B cell (primary cell): ENCODE data around the gene WASL. TPM values are rescaled to one million over a fixed set of nuclear protein-coding genes. Genes with fewer than 3 reads are reported as not detected.

Experiments
- ATAC-seq: fragments of 200-7000 bp; cut with Tn5 transposase; one replicate; pipeline ENCODE4 v1.10.0; 2021; ENCODE audit warnings: low read depth, mild to moderate bottlenecking, moderate number of reproducible peaks, moderate library complexity
- CTCF ChIA-PET: fragments of 350-600 bp; sonication (Branson Sonifier 250); formaldehyde crosslinking; loops from one replicate; lab custom pipeline; 2021; ENCODE audit warnings: antibody characterized with exemption, inconsistent platforms; lab: Charles Lee
- POLR2A ChIA-PET: fragments of 350-600 bp; sonication (Branson Sonifier 250); formaldehyde crosslinking; loops from one replicate; lab custom pipeline; 2021; ENCODE audit warnings: antibody characterized with exemption; lab: Charles Lee
- DNase-seq: peaks from one replicate; pipeline ENCODE4 v3.0.0; 2013
- H2AFZ ChIP-seq: 2 replicates; pipeline ENCODE4 v1.6.1; 2012; ENCODE audit warnings: mild to moderate bottlenecking, low read depth, low read length; ENCODE audit not compliant: insufficient read depth, poor library complexity, severe bottlenecking
- H3K27ac ChIP-seq, 2 donors: 1 replicate in 1 of 2; 2 replicates in 1 of 2; pipeline ENCODE4 v1.5.1; 2012 to 2013; ENCODE audit warnings: low read length in 2 of 2, mild to moderate bottlenecking in 2 of 2, moderate library complexity in 1 of 2
- H3K27me3 ChIP-seq, 4 experiments: fragments of 200-600 bp in 1 of 4; sonication (generic) in 1 of 4; replicated peaks in 1 of 4; 1 replicate in 2 of 4; 2 replicates in 2 of 4; pipeline versions ENCODE4 v1.6.1 to v1.7.0; 2013 to 2016; ENCODE audit warnings: low read length in 3 of 4, mild to moderate bottlenecking in 2 of 4, mixed read lengths in 1 of 4, moderate library complexity in 1 of 4; ENCODE audit not compliant: insufficient read depth in 4 of 4, control insufficient read depth in 3 of 4; ENCODE audit errors: control extremely low read depth in 1 of 4
- H3K36me3 ChIP-seq, 2 experiments: replicated peaks in 1 of 2; 1 replicate in 1 of 2; 2 replicates in 1 of 2; pipeline versions ENCODE4 v1.6.1 to v1.7.1; 2013; ENCODE audit warnings: low read length in 1 of 2; ENCODE audit not compliant: insufficient read depth in 2 of 2, control insufficient read depth in 1 of 2; ENCODE audit errors: control extremely low read depth in 1 of 2, extremely low read depth in 1 of 2
- H3K4me1 ChIP-seq, 2 donors: fragments of 200-600 bp in 1 of 2; sonication (generic) in 1 of 2; 1 replicate in 1 of 2; 2 replicates in 1 of 2; pipeline versions ENCODE4 v1.5.1 to v1.6.1; 2013 to 2017; ENCODE audit warnings: low read length in 2 of 2; ENCODE audit not compliant: control insufficient read depth in 2 of 2, insufficient read depth in 2 of 2
- H3K4me2 ChIP-seq: replicated peaks from 2 replicates; pipeline ENCODE3; 2012; ENCODE audit warnings: mild to moderate bottlenecking, low read depth, low read length; ENCODE audit not compliant: poor library complexity, severe bottlenecking
- H3K4me3 ChIP-seq, 5 experiments: fragments of 200-600 bp in 1 of 5; sonication (generic) in 1 of 5; 1 replicate in 3 of 5; 2 replicates in 2 of 5; pipeline versions ENCODE4 v1.5.1 to v1.7.0; 2011 to 2016; ENCODE audit warnings: low read length in 4 of 5, mild to moderate bottlenecking in 4 of 5, low read depth in 2 of 5, control low read depth in 1 of 5, moderate library complexity in 1 of 5; ENCODE audit not compliant: insufficient read depth in 1 of 5; ENCODE audit errors: control extremely low read depth in 1 of 5, extremely low read depth in 1 of 5
- H3K79me2 ChIP-seq: fragments of 200-600 bp; sonication (generic); one replicate; pipeline ENCODE4 v1.6.0; 2016; ENCODE audit warnings: low read length; ENCODE audit not compliant: control insufficient read depth, insufficient read depth
- H3K9ac ChIP-seq: fragments of 200-600 bp; sonication (generic); 2 replicates; pipeline ENCODE4 v1.6.1; 2017; ENCODE audit warnings: mild to moderate bottlenecking, low read length, moderate library complexity
- H3K9me3 ChIP-seq, 3 donors: one replicate each; pipeline versions ENCODE4 v1.6.1 to v1.7.1; 2013; ENCODE audit warnings: low read length in 2 of 3; ENCODE audit not compliant: control insufficient read depth in 2 of 3, insufficient read depth in 1 of 3; ENCODE audit errors: control extremely low read depth in 1 of 3
- H4K20me1 ChIP-seq: 2 replicates; pipeline ENCODE4 v1.6.0; 2012; ENCODE audit warnings: mild to moderate bottlenecking, low read length; ENCODE audit not compliant: insufficient read depth, control insufficient read depth, poor library complexity, severe bottlenecking
- H3K27ac Mint-ChIP-seq: one replicate; pipeline ENCODE4 v1.8.0; 2021; ENCODE audit warnings: mixed read lengths
- H3K27me3 Mint-ChIP-seq: one replicate; pipeline ENCODE4 v1.8.0; 2021; ENCODE audit warnings: mixed read lengths
- H3K4me1 Mint-ChIP-seq: one replicate; pipeline ENCODE4 v1.8.0; 2021; ENCODE audit warnings: mixed read lengths
- H3K4me3 Mint-ChIP-seq: one replicate; pipeline ENCODE4 v1.8.0; 2021; ENCODE audit warnings: mixed read lengths
- H3K9me3 Mint-ChIP-seq: one replicate; pipeline ENCODE4 v1.8.0; 2022; ENCODE audit warnings: mixed read lengths; ENCODE audit not compliant: insufficient read depth
- EZH2 ChIP-seq: IDR thresholded peaks from 2 replicates; pipeline ENCODE4 v1.6.1; 2012; ENCODE audit warnings: borderline replicate concordance, low read depth, mild to moderate bottlenecking, moderate library complexity, low read length; ENCODE audit not compliant: insufficient read depth, poor library complexity, severe bottlenecking
- WGBS: methylation state at CpG from one replicate; pipeline ENCODE4 v1.1.5; 2013; ENCODE audit warnings: missing lambda C conversion rate; ENCODE audit not compliant: insufficient coverage; 5-methylcytosine and 5-hydroxymethylcytosine counted together
- intact Hi-C: fragments of 100-400 bp; cut with micrococcal nuclease; formaldehyde crosslinking; loops from one replicate; pipeline ENCODE4 v1.10.0; 2022
- polyA plus RNA-seq: library from polyadenylated mRNA; depleted of rRNA; stranded (reverse); fragments of >200 nt; gene quantifications from 2 replicates; pipeline ENCODE4 v1.2.3, GENCODE V29; 2012
- total RNA-seq, 2 donors: library from RNA; stranded (reverse); fragments of 120-200 nt in 1 of 2; gene quantifications; 1 replicate in 1 of 2; 2 replicates in 1 of 2; pipeline versions ENCODE4 v1.2.3 to v1.2.4, GENCODE V29; 2013 to 2022
- TF ChIP-seq, protein P1 (sequence below): fragments of 200-600 bp; IDR thresholded peaks from one replicate; pipeline ENCODE4 v1.8.0; 2022; ENCODE audit warnings: antibody characterized with exemption, mild to moderate bottlenecking

WASL gene
- total and polyA plus RNA-seq, 2 donors (not counting 1 experiment from before 2014, with no cell fraction given) = 1.8 to 10.4 TPM

DNA sequence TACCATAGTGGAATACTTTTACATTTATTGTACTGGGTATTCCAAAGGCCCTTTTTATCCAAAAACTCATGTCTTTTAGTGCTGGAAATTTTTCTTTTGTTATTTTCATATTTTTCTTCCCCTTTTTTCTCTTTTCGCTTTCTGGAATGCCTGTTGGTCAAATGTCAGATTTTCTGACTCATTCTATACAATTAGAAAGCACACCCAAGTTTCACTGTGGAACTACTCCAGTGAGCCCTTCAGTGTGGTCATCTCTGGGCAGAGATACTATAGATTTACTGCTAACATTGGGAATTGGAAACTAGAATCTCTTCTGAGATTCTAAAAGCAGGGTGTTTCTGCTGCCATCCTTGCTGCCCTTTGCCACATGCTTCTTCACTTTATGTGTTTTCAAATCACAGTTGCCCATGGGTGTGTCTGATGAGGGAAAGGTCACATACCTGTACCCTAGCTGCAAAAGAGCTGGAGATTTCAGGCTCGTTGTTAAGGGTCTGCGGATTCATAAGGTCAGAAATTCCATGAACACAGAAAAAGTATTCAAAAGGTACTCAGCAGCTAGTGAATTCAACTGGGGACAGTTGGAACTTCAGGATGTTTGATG is 5.6 kb upstream of the WASL start:
- intact Hi-C loops = no loop called here
- ChIA-PET CTCF (no interaction called here), POLR2A (no interaction called here)
- no peaks in the 10 kb centered on the region for H3K27me3 ChIP-seq
- TF ChIP-seq, protein P1, sequence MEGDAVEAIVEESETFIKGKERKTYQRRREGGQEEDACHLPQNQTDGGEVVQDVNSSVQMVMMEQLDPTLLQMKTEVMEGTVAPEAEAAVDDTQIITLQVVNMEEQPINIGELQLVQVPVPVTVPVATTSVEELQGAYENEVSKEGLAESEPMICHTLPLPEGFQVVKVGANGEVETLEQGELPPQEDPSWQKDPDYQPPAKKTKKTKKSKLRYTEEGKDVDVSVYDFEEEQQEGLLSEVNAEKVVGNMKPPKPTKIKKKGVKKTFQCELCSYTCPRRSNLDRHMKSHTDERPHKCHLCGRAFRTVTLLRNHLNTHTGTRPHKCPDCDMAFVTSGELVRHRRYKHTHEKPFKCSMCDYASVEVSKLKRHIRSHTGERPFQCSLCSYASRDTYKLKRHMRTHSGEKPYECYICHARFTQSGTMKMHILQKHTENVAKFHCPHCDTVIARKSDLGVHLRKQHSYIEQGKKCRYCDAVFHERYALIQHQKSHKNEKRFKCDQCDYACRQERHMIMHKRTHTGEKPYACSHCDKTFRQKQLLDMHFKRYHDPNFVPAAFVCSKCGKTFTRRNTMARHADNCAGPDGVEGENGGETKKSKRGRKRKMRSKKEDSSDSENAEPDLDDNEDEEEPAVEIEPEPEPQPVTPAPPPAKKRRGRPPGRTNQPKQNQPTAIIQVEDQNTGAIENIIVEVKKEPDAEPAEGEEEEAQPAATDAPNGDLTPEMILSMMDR = no peak
- TF ChIP-seq EZH2 = no peak
- H2AFZ ChIP-seq = no peak overlapping the region
- DNase-seq (no peak), ATAC-seq (no peak)
- Mint-ChIP-seq H3K4me1 (peaks cover 8% of the 10 kb centered on the region), H3K9me3 (no peaks in the 10 kb centered on the region), H3K27ac (no peak overlapping the region), H3K27me3 (no peaks in the 10 kb centered on the region), H3K4me3 (no peak overlapping the region)
- H3K4me3 ChIP-seq = no peak overlapping the region
- no peak overlapping the region for H3K9ac ChIP-seq
- WGBS = no CpG with 5 or more reads among the region's 3 CpGs
- peaks cover 3 to 4% of the 10 kb centered on the region in 2 donors for H3K4me1 ChIP-seq
- no peaks in the 10 kb centered on the region for H3K79me2 ChIP-seq
- H4K20me1 ChIP-seq = no peaks in the 10 kb centered on the region
- H3K36me3 ChIP-seq = no peaks in the 10 kb centered on the region
- H3K9me3 ChIP-seq = no peaks in the 10 kb centered on the region
- H3K27ac ChIP-seq = no peak overlapping the region
- no peak overlapping the region for H3K4me2 ChIP-seq

DNA sequence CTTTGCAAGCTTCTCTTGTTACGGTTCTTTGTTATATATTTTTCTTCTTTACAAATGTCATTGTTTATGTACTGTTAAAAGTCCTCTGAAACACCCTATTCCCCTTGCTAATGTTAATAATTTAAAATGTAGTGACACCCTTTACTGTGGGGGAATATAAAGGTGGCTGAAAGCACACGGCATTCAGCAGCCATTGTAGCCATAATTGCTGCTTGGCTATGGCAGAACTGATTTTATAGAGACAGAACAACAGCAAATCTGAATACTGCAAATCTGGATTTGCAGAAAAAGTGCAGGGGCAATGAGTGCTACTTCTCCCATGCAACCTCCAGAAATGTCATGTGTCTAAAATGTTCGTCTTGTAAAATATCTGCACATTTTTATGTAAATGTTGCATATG is 3.7 kb upstream of the WASL start:
- Mint-ChIP-seq H3K9me3 (no peaks in the 10 kb centered on the region), H3K4me3 (no peak overlapping the region), H3K27ac (no peak overlapping the region), H3K27me3 (no peaks in the 10 kb centered on the region), H3K4me1 (peaks cover 18% of the 10 kb centered on the region)
- DNase-seq (no peak), ATAC-seq (no peak)
- H3K4me1 ChIP-seq = peaks cover 8 to 11% of the 10 kb centered on the region in 2 donors
- no peak overlapping the region for H3K4me2 ChIP-seq
- 70% methylated on average over 1 of the region's 3 CpGs for WGBS
- no peak for TF ChIP-seq EZH2
- TF ChIP-seq, protein P1 = no peak
- POLR2A ChIA-PET = no interaction called here
- no peak overlapping the region for H2AFZ ChIP-seq
- no peak overlapping the region for H3K4me3 ChIP-seq
- H4K20me1 ChIP-seq = no peaks in the 10 kb centered on the region
- intact Hi-C loops = no loop called here
- CTCF ChIA-PET = no interaction called here
- H3K9me3 ChIP-seq = no peaks in the 10 kb centered on the region
- H3K36me3 ChIP-seq = no peaks in the 10 kb centered on the region
- no peak overlapping the region for H3K27ac ChIP-seq
- no peaks in the 10 kb centered on the region for H3K79me2 ChIP-seq
- H3K27me3 ChIP-seq = no peaks in the 10 kb centered on the region
- H3K9ac ChIP-seq = no peak overlapping the region
